CD4-positive, alpha-beta T cell (primary cell): ENCODE measurements around the gene OR3A3. TPM values are rescaled to one million over a fixed set of nuclear protein-coding genes. Genes with fewer than 3 reads are reported as not detected.
"Not testable (repeated sequence)": the region's sequence is repeated elsewhere in the genome, so short reads cannot be mapped to it uniquely, and the experiment has no call there.

ENCODE experiments used
- ATAC-seq: fragments of 200-7000 bp; cut with Tn5 transposase; one replicate; pipeline ENCODE4 v1.10.0; 2022; ENCODE audit warnings: mild to moderate bottlenecking; ENCODE audit not compliant: poor library complexity
- CTCF ChIA-PET: fragments of 350-600 bp; sonication (Branson Sonifier 250); formaldehyde crosslinking; loops from one replicate; lab custom pipeline; 2021; ENCODE audit warnings: antibody characterized with exemption, inconsistent platforms; lab: Charles Lee
- POLR2A ChIA-PET: fragments of 350-600 bp; sonication (Branson Sonifier 250); formaldehyde crosslinking; loops from one replicate; lab custom pipeline; 2021; ENCODE audit warnings: antibody characterized with exemption, inconsistent platforms; lab: Charles Lee
- DNase-seq, 14 experiments: peaks; one replicate each; pipeline ENCODE4 v3.0.0-alpha.2; 2013 to 2020; ENCODE audit warnings: mixed read lengths in 2 of 14
- H3K27ac ChIP-seq, 2 donors: one replicate each; pipeline versions ENCODE4 v1.5.1 to v1.7.0; 2013; ENCODE audit warnings: low read length in 2 of 2, low read depth in 1 of 2, mild to moderate bottlenecking in 1 of 2
- H3K27me3 ChIP-seq, 2 experiments: 1 replicate in 1 of 2; 2 replicates in 1 of 2; pipeline versions ENCODE4 v1.6.1 to v1.7.0; 2013; ENCODE audit warnings: low read length in 2 of 2, control low read depth in 1 of 2, mild to moderate bottlenecking in 1 of 2, moderate library complexity in 1 of 2; ENCODE audit not compliant: insufficient read depth in 2 of 2, control insufficient read depth in 1 of 2
- H3K36me3 ChIP-seq: one replicate; pipeline ENCODE4 v1.6.1; 2013; ENCODE audit warnings: low read length, control low read depth; ENCODE audit not compliant: insufficient read depth
- H3K4me1 ChIP-seq: one replicate; pipeline ENCODE4 v1.6.1; 2013; ENCODE audit warnings: low read length, control low read depth; ENCODE audit not compliant: insufficient read depth
- H3K4me3 ChIP-seq: one replicate; pipeline ENCODE4 v1.5.1; 2013; ENCODE audit warnings: mild to moderate bottlenecking, low read length, moderate library complexity
- H3K9me3 ChIP-seq, 2 experiments: 1 replicate in 1 of 2; 2 replicates in 1 of 2; pipeline versions ENCODE4 v1.6.1 to v1.7.0; 2013; ENCODE audit warnings: low read length in 2 of 2, mild to moderate bottlenecking in 2 of 2, control low read depth in 1 of 2, moderate library complexity in 1 of 2; ENCODE audit not compliant: control insufficient read depth in 1 of 2, insufficient read depth in 1 of 2
- H3K27ac Mint-ChIP-seq: one replicate; pipeline ENCODE4 v1.8.0; 2020; ENCODE audit warnings: mixed read lengths
- H3K27me3 Mint-ChIP-seq: one replicate; pipeline ENCODE4 v1.8.0; 2021; ENCODE audit warnings: mixed read lengths
- H3K36me3 Mint-ChIP-seq: one replicate; pipeline ENCODE4 v1.8.0; 2021; ENCODE audit warnings: low read depth, mixed read lengths
- H3K4me1 Mint-ChIP-seq: one replicate; pipeline ENCODE4 v1.8.0; 2021; ENCODE audit warnings: low read depth, mixed read lengths
- H3K4me3 Mint-ChIP-seq: one replicate; pipeline ENCODE4 v1.8.0; 2020; ENCODE audit warnings: mild to moderate bottlenecking, mixed read lengths
- H3K9me3 Mint-ChIP-seq: one replicate; pipeline ENCODE4 v1.8.0; 2020; ENCODE audit warnings: mixed read lengths
- intact Hi-C, 2 experiments: fragments of 100-400 bp; cut with DNase I in 1 of 2; cut with micrococcal nuclease in 1 of 2; formaldehyde crosslinking; loops; one replicate each; pipeline versions ENCODE4 v1.15.1 to v1.9.0; 2023 to 2025; cut with DNase I, micrococcal nuclease
- total RNA-seq, 174 experiments: library from RNA in 2 of 174; stranded (reverse) in 2 of 174; gene quantifications; one replicate each; pipeline ENCODE4 v1.2.3 and lab custom pipeline; 2021 to 2026
- TF ChIP-seq, protein P1 (sequence below): fragments of 200-600 bp; IDR thresholded peaks from one replicate; pipeline ENCODE4 v1.8.0; 2022; ENCODE audit warnings: antibody characterized with exemption, mild to moderate bottlenecking

OR3A3 gene
- total RNA-seq, 2 experiments from 2014 or later = not detected

DNA sequence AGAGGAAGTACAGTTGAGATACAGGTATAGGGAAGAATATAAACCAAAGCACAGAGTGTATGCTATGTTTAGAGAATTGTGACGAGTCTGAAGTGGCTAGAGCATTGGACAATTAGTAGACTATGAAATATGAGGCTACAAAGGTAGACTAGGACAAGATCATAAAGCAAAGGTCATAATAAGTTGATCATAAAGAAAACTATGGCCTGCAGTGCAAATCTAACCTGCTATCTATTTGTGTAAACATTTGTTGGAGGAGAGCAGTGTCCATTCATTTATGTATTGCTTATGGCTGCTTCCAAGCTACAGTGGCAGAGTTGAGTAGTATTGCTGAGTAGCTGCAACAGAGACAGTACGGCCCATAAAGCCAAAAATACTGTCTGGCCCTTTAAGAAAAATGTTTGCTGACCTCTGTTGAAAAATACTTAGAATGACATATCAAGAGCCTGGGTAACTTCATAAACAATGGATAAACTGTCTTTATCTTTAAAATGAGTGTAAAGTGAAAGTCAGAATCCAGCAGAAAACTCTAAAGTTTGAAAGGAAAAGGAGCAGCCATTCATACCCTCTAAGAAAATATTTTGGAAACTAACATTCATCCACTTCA, 37.0 kb downstream of the OR3A3 start:
- H3K27me3 Mint-ChIP-seq = peaks cover 17% of the 10 kb centered on the region
- no peak overlapping the region for H3K27ac Mint-ChIP-seq
- no peaks in the 10 kb centered on the region for H3K9me3 ChIP-seq
- no peak overlapping the region for H3K4me3 ChIP-seq
- CTCF ChIA-PET = no interaction called here
- peaks cover 2 to 13% of the 10 kb centered on the region in 2 experiments for H3K27me3 ChIP-seq
- no peaks in the 10 kb centered on the region for H3K36me3 Mint-ChIP-seq
- intact Hi-C loops = no loop called here
- no peaks in the 10 kb centered on the region for H3K4me1 Mint-ChIP-seq
- TF ChIP-seq, protein P1, sequence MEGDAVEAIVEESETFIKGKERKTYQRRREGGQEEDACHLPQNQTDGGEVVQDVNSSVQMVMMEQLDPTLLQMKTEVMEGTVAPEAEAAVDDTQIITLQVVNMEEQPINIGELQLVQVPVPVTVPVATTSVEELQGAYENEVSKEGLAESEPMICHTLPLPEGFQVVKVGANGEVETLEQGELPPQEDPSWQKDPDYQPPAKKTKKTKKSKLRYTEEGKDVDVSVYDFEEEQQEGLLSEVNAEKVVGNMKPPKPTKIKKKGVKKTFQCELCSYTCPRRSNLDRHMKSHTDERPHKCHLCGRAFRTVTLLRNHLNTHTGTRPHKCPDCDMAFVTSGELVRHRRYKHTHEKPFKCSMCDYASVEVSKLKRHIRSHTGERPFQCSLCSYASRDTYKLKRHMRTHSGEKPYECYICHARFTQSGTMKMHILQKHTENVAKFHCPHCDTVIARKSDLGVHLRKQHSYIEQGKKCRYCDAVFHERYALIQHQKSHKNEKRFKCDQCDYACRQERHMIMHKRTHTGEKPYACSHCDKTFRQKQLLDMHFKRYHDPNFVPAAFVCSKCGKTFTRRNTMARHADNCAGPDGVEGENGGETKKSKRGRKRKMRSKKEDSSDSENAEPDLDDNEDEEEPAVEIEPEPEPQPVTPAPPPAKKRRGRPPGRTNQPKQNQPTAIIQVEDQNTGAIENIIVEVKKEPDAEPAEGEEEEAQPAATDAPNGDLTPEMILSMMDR = no peak
- H3K9me3 Mint-ChIP-seq = no peaks in the 10 kb centered on the region
- POLR2A ChIA-PET = no interaction called here
- H3K4me1 ChIP-seq = no peaks in the 10 kb centered on the region
- no peak overlapping the region for H3K4me3 Mint-ChIP-seq
- no peak overlapping the region for H3K27ac ChIP-seq
- H3K36me3 ChIP-seq = no peaks in the 10 kb centered on the region
- DNase-seq = no peak
- no peak for ATAC-seq

DNA sequence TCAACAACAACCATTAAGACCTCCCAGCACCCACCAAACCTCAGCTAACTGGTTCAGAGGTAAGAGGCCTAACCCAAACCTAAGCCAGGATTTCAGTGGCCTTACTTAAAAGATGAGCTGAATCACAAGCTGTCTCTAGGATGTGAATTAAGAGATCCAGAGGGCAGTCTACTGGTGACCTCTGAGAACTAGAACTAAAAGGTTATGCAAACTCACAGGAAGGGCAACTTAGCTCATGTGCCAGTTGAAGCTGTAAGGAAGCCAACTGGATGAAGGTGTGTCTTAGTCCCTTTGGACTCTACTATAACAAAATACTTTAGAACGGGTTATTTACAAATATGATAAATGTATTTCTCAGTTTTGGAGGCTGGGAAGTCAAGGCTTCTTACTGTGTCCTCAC, 55.2 kb downstream of the OR3A3 start:
- CTCF ChIA-PET, H3K4me3 ChIP-seq, DNase-seq, H3K27ac Mint-ChIP-seq, H3K4me3 Mint-ChIP-seq, H3K9me3 Mint-ChIP-seq, H3K36me3 ChIP-seq, H3K27me3 ChIP-seq, H3K27me3 Mint-ChIP-seq, ATAC-seq, H3K9me3 ChIP-seq, H3K4me1 ChIP-seq, intact Hi-C loops, H3K4me1 Mint-ChIP-seq, POLR2A ChIA-PET, H3K36me3 Mint-ChIP-seq, H3K27ac ChIP-seq: not testable (repeated sequence)

DNA sequence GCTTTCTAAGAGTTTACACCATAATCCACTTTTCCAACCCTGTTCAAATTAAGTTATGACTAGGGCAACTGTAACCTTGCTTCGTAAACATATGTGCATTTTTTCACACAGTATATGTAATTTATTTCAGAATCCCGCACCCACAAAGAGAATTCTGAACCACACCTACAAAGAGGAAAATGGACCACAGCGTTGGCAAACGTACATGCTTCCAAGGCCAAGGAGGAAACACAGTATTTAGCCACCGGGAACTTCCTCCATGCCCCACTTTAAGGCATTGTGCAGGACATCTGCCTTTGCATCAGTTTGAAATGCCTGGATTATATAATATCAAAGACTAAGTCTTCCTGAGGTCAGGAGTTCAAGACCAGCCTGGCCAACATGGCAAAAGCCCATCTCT, 58.4 kb downstream of the OR3A3 start:
- H3K4me3 Mint-ChIP-seq = no peak overlapping the region
- TF ChIP-seq, protein P1 = no peak
- no peaks in the 10 kb centered on the region for H3K36me3 Mint-ChIP-seq
- no peak overlapping the region for H3K27ac Mint-ChIP-seq
- Histone ChIP-seq H3K4me1 (no peaks in the 10 kb centered on the region), H3K27me3 (peaks cover 0 to 4% of the 10 kb centered on the region in 2 experiments), H3K9me3 (peaks cover 0 to 9% of the 10 kb centered on the region in 2 experiments), H3K36me3 (no peaks in the 10 kb centered on the region), H3K27ac (no peak overlapping the region), H3K4me3 (no peak overlapping the region)
- ATAC-seq = no peak
- POLR2A ChIA-PET = no interaction called here
- CTCF ChIA-PET = no interaction called here
- no peaks in the 10 kb centered on the region for H3K4me1 Mint-ChIP-seq
- intact Hi-C loops = no loop called here
- DNase-seq = no peak
- no peaks in the 10 kb centered on the region for H3K9me3 Mint-ChIP-seq
- H3K27me3 Mint-ChIP-seq = peaks cover 5% of the 10 kb centered on the region

DNA sequence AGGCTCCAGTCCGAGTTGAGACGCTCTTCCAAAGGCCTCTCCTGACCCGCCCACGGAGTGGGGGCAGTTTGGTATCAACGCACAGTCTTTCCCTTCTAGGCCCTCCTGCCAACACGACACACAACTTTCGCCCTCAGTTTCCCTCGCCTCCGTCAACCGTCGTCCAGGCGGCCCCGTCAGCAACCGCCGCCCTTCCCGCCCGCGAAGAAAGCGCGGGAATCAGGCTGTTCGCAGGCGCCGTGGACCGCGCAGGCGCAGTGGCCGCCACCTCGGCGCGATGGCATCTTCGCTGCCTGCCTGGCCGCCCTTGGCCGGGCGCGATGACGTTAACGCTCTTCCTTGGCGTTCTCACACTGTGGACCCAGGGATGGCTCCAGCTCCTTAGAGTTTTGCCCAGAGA, 60.4 kb downstream of the OR3A3 start, which contains the start of gene SPATA22:
SPATA22 (minus strand) TSS at position 221 of the 400 bp plus-strand sequence. CDS start 2,494 bp downstream, outside the sequence.
- TF ChIP-seq, protein P1 = no peak
- intact Hi-C loops = no loop called here
- peak in 1 of 14 experiments; percentile 5 for DNase-seq
- Histone ChIP-seq H3K36me3 (no peaks in the 10 kb centered on the region), H3K4me1 (no peaks in the 10 kb centered on the region), H3K27me3 (peaks cover 0 to 4% of the 10 kb centered on the region in 2 experiments), H3K9me3 (peaks cover 0 to 9% of the 10 kb centered on the region in 2 experiments), H3K27ac (no peak within 1 kb of the TSS), H3K4me3 (no peak within 1 kb of the TSS)
- no peak for ATAC-seq
- no peaks in the 10 kb centered on the region for H3K36me3 Mint-ChIP-seq
- H3K9me3 Mint-ChIP-seq = no peaks in the 10 kb centered on the region
- POLR2A ChIA-PET = no interaction called here
- H3K27ac Mint-ChIP-seq = no peak within 1 kb of the TSS
- H3K27me3 Mint-ChIP-seq = peaks cover 5% of the 10 kb centered on the region
- CTCF ChIA-PET = no interaction called here
- H3K4me1 Mint-ChIP-seq = no peaks in the 10 kb centered on the region
- H3K4me3 Mint-ChIP-seq = no peak within 1 kb of the TSS
